ENCODE results near the gene TMX2. TPM values are rescaled to one million over a fixed set of nuclear protein-coding genes. Genes with fewer than 3 reads are reported as not detected.

The TMX2 gene
- total and polyA plus RNA-seq, 9 of the 15 experiments (the other 6 are each of a cell fraction or from before 2014, with no cell fraction given) = 176 to 433 (median 227) TPM

DNA sequence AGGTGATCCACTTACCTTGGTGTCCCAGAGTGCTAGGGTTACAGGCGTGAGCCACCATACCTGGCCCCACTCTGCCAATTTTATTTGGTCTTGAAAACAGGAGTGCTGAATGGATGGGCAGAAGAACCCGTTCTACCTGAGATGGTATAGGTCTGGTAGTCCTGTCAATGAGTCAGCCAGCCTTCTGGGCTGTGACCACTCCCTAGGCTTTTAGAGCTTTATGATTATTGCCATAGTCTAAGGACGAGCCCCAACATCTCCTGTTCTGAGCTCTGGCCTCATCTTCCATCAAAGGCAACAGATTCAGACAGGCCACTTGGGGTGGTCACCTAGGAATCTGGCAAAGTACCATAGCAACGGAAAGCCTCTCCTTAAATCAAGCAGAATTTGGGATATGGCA, 33.0 kb upstream of the TMX2 start (continued):
- no peak for TF ChIP-seq PCBP2 (IDR thresholded peaks at IDR 0.05; ENCODE audit: low read depth, low read length, poor library complexity, severe bottlenecking)
- TF ChIP-seq, protein P1, sequence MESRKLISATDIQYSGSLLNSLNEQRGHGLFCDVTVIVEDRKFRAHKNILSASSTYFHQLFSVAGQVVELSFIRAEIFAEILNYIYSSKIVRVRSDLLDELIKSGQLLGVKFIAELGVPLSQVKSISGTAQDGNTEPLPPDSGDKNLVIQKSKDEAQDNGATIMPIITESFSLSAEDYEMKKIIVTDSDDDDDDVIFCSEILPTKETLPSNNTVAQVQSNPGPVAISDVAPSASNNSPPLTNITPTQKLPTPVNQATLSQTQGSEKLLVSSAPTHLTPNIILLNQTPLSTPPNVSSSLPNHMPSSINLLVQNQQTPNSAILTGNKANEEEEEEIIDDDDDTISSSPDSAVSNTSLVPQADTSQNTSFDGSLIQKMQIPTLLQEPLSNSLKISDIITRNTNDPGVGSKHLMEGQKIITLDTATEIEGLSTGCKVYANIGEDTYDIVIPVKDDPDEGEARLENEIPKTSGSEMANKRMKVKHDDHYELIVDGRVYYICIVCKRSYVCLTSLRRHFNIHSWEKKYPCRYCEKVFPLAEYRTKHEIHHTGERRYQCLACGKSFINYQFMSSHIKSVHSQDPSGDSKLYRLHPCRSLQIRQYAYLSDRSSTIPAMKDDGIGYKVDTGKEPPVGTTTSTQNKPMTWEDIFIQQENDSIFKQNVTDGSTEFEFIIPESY (CRISPR knock-in tag; IDR thresholded peaks at IDR 0.05) = no peak
- no peak for TF ChIP-seq ZNF695 (CRISPR knock-in tag; IDR thresholded peaks at IDR 0.05)
- TF ChIP-seq RHOXF2B (CRISPR knock-in tag; conservative IDR thresholded peaks at IDR 0.05) = no peak

DNA sequence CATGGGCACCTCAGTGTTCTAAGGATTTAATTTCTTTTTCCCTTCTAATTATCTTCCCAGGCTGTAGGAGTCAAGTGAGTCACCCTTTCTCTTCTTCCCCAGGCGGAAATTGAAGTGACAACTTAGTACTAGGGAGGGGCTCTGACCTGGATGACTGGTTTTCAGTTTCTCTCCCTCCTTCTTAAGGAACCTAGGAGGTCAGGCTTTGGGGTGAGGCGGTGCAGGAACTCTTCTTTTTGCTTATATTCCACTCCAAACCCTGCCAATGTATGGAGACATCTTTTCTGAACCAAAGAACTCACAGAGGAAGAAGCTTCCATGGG, 31.9 kb upstream of the TMX2 start:
- ChIA-PET POLR2A (interaction anchor here (1.3 to 2.0 kb wide), 2 partner anchors 11 to 22 kb away, joined by 5 to 11 read pairs; no protein-coding TSS in a partner anchor), CTCF (ENCODE audit: low intra/inter-chr PET ratio) (no interaction called here)
- TF ChIP-seq SUPT5H (IDR thresholded peaks at IDR 0.05) (no peak), JUND (IDR thresholded peaks at IDR 0.05; ENCODE audit: borderline replicate concordance, low read depth, low read length) (peak; percentile 78), JUND (tag; IDR thresholded peaks at IDR 0.05; ENCODE audit: borderline replicate concordance, low read depth, low read length) (peak; percentile 12; the same call in 1 of the 3 replicates), FOSL1 (tag; conservative IDR thresholded peaks at IDR 0.05) (peak; percentile 56), NR2F6 (CRISPR knock-in tag; IDR thresholded peaks at IDR 0.05) (no peak)
- TF ChIP-seq, protein P2, sequence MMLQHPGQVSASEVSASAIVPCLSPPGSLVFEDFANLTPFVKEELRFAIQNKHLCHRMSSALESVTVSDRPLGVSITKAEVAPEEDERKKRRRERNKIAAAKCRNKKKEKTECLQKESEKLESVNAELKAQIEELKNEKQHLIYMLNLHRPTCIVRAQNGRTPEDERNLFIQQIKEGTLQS (IDR thresholded peaks at IDR 0.05) = peak; percentile 59
- TF ChIP-seq, protein P2 (CRISPR knock-in tag; conservative IDR thresholded peaks at IDR 0.05) = no peak
- TF ChIP-seq, protein P3, sequence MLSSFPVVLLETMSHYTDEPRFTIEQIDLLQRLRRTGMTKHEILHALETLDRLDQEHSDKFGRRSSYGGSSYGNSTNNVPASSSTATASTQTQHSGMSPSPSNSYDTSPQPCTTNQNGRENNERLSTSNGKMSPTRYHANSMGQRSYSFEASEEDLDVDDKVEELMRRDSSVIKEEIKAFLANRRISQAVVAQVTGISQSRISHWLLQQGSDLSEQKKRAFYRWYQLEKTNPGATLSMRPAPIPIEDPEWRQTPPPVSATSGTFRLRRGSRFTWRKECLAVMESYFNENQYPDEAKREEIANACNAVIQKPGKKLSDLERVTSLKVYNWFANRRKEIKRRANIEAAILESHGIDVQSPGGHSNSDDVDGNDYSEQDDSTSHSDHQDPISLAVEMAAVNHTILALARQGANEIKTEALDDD (IDR thresholded peaks at IDR 0.05) = peak; percentile 86
- TF ChIP-seq, protein P4, sequence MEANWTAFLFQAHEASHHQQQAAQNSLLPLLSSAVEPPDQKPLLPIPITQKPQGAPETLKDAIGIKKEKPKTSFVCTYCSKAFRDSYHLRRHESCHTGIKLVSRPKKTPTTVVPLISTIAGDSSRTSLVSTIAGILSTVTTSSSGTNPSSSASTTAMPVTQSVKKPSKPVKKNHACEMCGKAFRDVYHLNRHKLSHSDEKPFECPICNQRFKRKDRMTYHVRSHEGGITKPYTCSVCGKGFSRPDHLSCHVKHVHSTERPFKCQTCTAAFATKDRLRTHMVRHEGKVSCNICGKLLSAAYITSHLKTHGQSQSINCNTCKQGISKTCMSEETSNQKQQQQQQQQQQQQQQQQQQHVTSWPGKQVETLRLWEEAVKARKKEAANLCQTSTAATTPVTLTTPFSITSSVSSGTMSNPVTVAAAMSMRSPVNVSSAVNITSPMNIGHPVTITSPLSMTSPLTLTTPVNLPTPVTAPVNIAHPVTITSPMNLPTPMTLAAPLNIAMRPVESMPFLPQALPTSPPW (CRISPR knock-in tag; IDR thresholded peaks at IDR 0.05) = 0 out of 2 replicates have a peak, but pooled peaks have one; percentile 16
- H4K20me1 ChIP-seq (replicated peaks; ENCODE audit: control insufficient read depth, insufficient read depth, low read length) = peaks cover 25% of the 10 kb centered on the region
- ATAC-seq (peak; percentile 84), FAIRE-seq (peak; percentile 62), DNase-seq (ENCODE audit: extremely low read depth in 1 of 4, low spot score in 3 of 4) (peak in 2 of 4 experiments; percentile 52 to 62)
- 16% methylated on average over 2 of the region's 2 CpGs for WGBS (ENCODE audit: insufficient coverage, low coverage, missing lambda C conversion rate)
- in situ Hi-C loops (cut with MboI) (no loop called here), intact Hi-C loops (cut with micrococcal nuclease) (no loop called here)
- H3K9me3 ChIP-seq (replicated peaks; ENCODE audit: control insufficient read depth, insufficient read depth, low read depth, low read length) = no peaks in the 10 kb centered on the region
- no peak overlapping the region for H3K4me3 ChIP-seq
- no peak overlapping the region for H2AFZ ChIP-seq (ENCODE audit: low read depth, low read length)
- H3K9ac ChIP-seq (ENCODE audit: insufficient read depth in 1 of 2, low read depth in 2 of 2, low read length in 2 of 2) = no peak overlapping the region
- H3K79me2 ChIP-seq (ENCODE audit: control insufficient read depth, insufficient read depth, low read length) = peaks cover 75% of the 10 kb centered on the region
- no peak overlapping the region for H3K4me2 ChIP-seq (ENCODE audit: insufficient read depth, low read length)
- peak overlapping the region; percentile 19; the same call in 1 of the 3 replicates for H3K27ac ChIP-seq (ENCODE audit: extremely low read depth, low read depth, low read length)
- no peaks in the 10 kb centered on the region for H3K27me3 ChIP-seq (ENCODE audit: control insufficient read depth in 2 of 2, insufficient read depth in 2 of 2, low read length in 2 of 2)
- no TSS peak for BruUV-seq (replicated peaks)
- peaks cover 82% of the 10 kb centered on the region for H3K36me3 ChIP-seq (ENCODE audit: control insufficient read depth, insufficient read depth, low read length)
- H3K9me1 ChIP-seq (ENCODE audit: control insufficient read depth, insufficient read depth, low read length) = peaks cover 10% of the 10 kb centered on the region
- peaks cover 3 to 25% of the 10 kb centered on the region in 2 experiments; a peak in 3 of 5 replicates for H3K4me1 ChIP-seq (replicated peaks in 1 of 2; ENCODE audit: control insufficient read depth in 2 of 2, insufficient read depth in 2 of 2, low read length in 2 of 2)
